GM21447 (cell line): ENCODE data around the gene FAM81A.

Source experiments
- ATAC-seq: cut with Tn5 transposase; IDR thresholded peaks from one replicate; pipeline ENCODE4 v1.9.1; 2021; ENCODE audit not compliant: unreplicated experiment

Gene FAM81A

GRCh38 chr15:59539799-59540198 lies 101.8 kb downstream of the FAM81A start:
- ATAC-seq: no peak

GRCh38 chr15:59540654-59541053 lies 102.7 kb downstream of the FAM81A start:
- ATAC-seq: no peak

GRCh38 chr15:59541750-59542149 lies 103.8 kb downstream of the FAM81A start:
- ATAC-seq: no peak

GRCh38 chr15:59543721-59544547 lies 105.9 kb downstream of the FAM81A start:
- peak; percentile 83 for ATAC-seq

- no peak for ATAC-seq
These were observed 107.6 kb downstream of the FAM81A start for GRCh38 chr15:59545573-59545972.

GRCh38 chr15:59548501-59549226 lies 110.7 kb downstream of the FAM81A start:
- no peak for ATAC-seq

- ATAC-seq: no peak
These were observed 111.6 kb downstream of the FAM81A start for GRCh38 chr15:59549301-59550185.

GRCh38 chr15:59550530-59550929 lies 112.5 kb downstream of the FAM81A start:
- ATAC-seq: no peak

GRCh38 chr15:59550956-59551355 lies 113.0 kb downstream of the FAM81A start:
- no peak for ATAC-seq

- ATAC-seq: no peak
These were observed 116.1 kb downstream of the FAM81A start for GRCh38 chr15:59553879-59554735.

- no peak for ATAC-seq
These were observed 117.7 kb downstream of the FAM81A start for GRCh38 chr15:59555696-59556095.

GRCh38 chr15:59556380-59556779 lies 118.4 kb downstream of the FAM81A start:
- no peak for ATAC-seq

GRCh38 chr15:59557581-59557980 lies 119.6 kb downstream of the FAM81A start:
- no peak for ATAC-seq

GRCh38 chr15:59558851-59559250 lies 120.9 kb downstream of the FAM81A start:
- ATAC-seq: no peak

GRCh38 chr15:59561547-59561946 lies 123.6 kb downstream of the FAM81A start:
- ATAC-seq: no peak

GRCh38 chr15:59562448-59563186 lies 124.6 kb downstream of the FAM81A start:
- no peak for ATAC-seq

- ATAC-seq: no peak
These were observed 127.3 kb downstream of the FAM81A start for GRCh38 chr15:59565299-59565698.

GRCh38 chr15:59567324-59567723 lies 129.3 kb downstream of the FAM81A start:
- ATAC-seq: no peak

- ATAC-seq: no peak
These were observed 131.5 kb downstream of the FAM81A start for GRCh38 chr15:59569477-59569876.

- no peak for ATAC-seq
These were observed 132.3 kb downstream of the FAM81A start for GRCh38 chr15:59570315-59570714.
